Measurements from ENCODE around the gene SLC26A1.

- no peak for TF ChIP-seq CTCF (IDR thresholded peaks at IDR 0.05; ENCODE audit: insufficient read depth, low read length, poor library complexity, severe bottlenecking)
- TF ChIP-seq EZH2phosphoT487 (conservative IDR thresholded peaks at IDR 0.05; ENCODE audit: low read length): no peak
Measured at GRCh38 chr4:1031956-1032795, 39.0 kb upstream of the SLC26A1 start.

Measured in SU-DHL-6 (cell line).